Esophagus squamous epithelium (tissue), 5 donors: ENCODE measurements around the gene RIPK3. TPM values are rescaled to one million over a fixed set of nuclear protein-coding genes. Genes with fewer than 3 reads are reported as not detected.

Experiments used
- DNase-seq: peaks from one replicate; lab custom pipeline; 2025; lab: John Stamatoyannopoulos, UW
- H3K27ac ChIP-seq, 4 donors: fragments of 200-600 bp; sonication (generic); one replicate each; pipeline ENCODE4 v1.5.1; 2016 to 2019; ENCODE audit warnings: mild to moderate bottlenecking in 1 of 4
- H3K27me3 ChIP-seq, 4 donors: fragments of 200-600 bp; sonication (generic); 1 replicate in 3 of 4; 2 replicates in 1 of 4; pipeline versions ENCODE4 v1.5.1 to v1.6.0; 2017 to 2021; ENCODE audit warnings: antibody characterized with exemption in 1 of 4
- H3K36me3 ChIP-seq, 3 donors: fragments of 200-600 bp; sonication (generic); one replicate each; pipeline ENCODE4 v1.5.1; 2016 to 2019
- H3K4me1 ChIP-seq, 3 donors: fragments of 200-600 bp; sonication (generic); one replicate each; pipeline ENCODE4 v1.5.1; 2017 to 2019
- H3K4me3 ChIP-seq, 4 donors: fragments of 200-600 bp; sonication (generic); 1 replicate in 3 of 4; 2 replicates in 1 of 4; pipeline ENCODE4 v1.5.1; 2016 to 2019; ENCODE audit warnings: mild to moderate bottlenecking in 2 of 4, moderate library complexity in 1 of 4
- H3K9me3 ChIP-seq, 3 donors: fragments of 200-600 bp; sonication (generic); one replicate each; pipeline ENCODE4 v1.5.1; 2016 to 2019
- POLR2A ChIP-seq, 4 donors: fragments of 450-650 bp; IDR thresholded peaks; one replicate each; pipeline ENCODE4 v1.6.1; 2017; ENCODE audit warnings: antibody characterized with exemption in 4 of 4, mild to moderate bottlenecking in 4 of 4, moderate library complexity in 3 of 4
- WGBS, 2 donors: methylation state at CpG; one replicate each; pipeline ENCODE4 v1.1.5; 2018; 5-methylcytosine and 5-hydroxymethylcytosine counted together
- intact Hi-C: fragments of 100-400 bp; cut with DNase I; formaldehyde crosslinking; loops from one replicate; pipeline ENCODE4 v1.15.0; 2022
- total RNA-seq, 4 donors: library from RNA; depleted of rRNA; stranded (reverse); fragments of >200 nt; gene quantifications; one replicate each; pipeline ENCODE4 v1.1.0, GENCODE V29; 2016
- TF ChIP-seq, protein P1 (sequence below), 6 experiments: fragments of 450-650 bp in 4 of 6; fragments of 200-600 bp in 2 of 6; sonication (generic) in 2 of 6; IDR thresholded peaks; one replicate each; pipeline ENCODE4 v1.5.1; 2016 to 2019; ENCODE audit warnings: antibody characterized with exemption in 6 of 6, mild to moderate bottlenecking in 4 of 6, moderate library complexity in 4 of 6
- donor health status: DM: yes; HTN: yes; CAD: no.

The RIPK3 gene
- total RNA-seq, 4 donors from 2014 or later, result 10.3 to 21.4 (median 12.7) TPM

DNA sequence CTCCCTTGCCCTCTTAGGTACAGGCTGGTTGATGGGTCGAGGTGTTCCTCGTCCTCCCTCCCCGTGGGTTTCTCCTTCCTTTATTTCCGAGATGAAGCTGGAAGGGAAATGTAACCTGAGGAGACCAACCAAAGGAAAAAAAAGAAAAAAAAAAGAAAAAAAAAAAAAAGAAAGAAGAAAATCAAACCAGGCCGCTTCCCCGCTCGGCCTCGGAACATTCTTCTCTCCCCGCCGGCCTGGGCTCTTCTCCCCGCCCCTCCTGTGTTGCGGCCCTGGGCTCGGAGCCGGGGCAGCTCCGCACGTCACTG, 26.6 kb upstream of the RIPK3 start:
- TF ChIP-seq POLR2A (IDR thresholded peaks at IDR 0.05), result no peak
- TF ChIP-seq, protein P1, sequence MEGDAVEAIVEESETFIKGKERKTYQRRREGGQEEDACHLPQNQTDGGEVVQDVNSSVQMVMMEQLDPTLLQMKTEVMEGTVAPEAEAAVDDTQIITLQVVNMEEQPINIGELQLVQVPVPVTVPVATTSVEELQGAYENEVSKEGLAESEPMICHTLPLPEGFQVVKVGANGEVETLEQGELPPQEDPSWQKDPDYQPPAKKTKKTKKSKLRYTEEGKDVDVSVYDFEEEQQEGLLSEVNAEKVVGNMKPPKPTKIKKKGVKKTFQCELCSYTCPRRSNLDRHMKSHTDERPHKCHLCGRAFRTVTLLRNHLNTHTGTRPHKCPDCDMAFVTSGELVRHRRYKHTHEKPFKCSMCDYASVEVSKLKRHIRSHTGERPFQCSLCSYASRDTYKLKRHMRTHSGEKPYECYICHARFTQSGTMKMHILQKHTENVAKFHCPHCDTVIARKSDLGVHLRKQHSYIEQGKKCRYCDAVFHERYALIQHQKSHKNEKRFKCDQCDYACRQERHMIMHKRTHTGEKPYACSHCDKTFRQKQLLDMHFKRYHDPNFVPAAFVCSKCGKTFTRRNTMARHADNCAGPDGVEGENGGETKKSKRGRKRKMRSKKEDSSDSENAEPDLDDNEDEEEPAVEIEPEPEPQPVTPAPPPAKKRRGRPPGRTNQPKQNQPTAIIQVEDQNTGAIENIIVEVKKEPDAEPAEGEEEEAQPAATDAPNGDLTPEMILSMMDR (IDR thresholded peaks at IDR 0.05), result no peak
- intact Hi-C loops, result loop anchor here (5.0 kb wide), 1 partner anchor 66 kb away; no protein-coding TSS in a partner anchor
- WGBS, 2 donors, result 0% methylated on average over 1 to 6 of the region's 16 CpGs

GRCh38 chr14:24365600-24366412, 26.0 kb upstream of the RIPK3 start:
- Histone ChIP-seq H3K27ac (peak overlapping the region; percentile 81 to 96 (median 92)), H3K4me3 (peak overlapping the region; percentile 33 to 74 (median 62)), H3K27me3 (peaks cover 0 to 19% (median 0%) of the 10 kb centered on the region in 4 donors), H3K9me3 (no peaks in the 10 kb centered on the region), H3K36me3 (no peaks in the 10 kb centered on the region), H3K4me1 (peaks cover 24 to 61% (median 24%) of the 10 kb centered on the region in 3 donors)
- TF ChIP-seq, protein P1 (IDR thresholded peaks at IDR 0.05), result peak; percentile 77 to 95 (median 92)
- no peak for TF ChIP-seq POLR2A (IDR thresholded peaks at IDR 0.05)
- no peak for DNase-seq
- intact Hi-C loops, result loop anchor here (5.0 kb wide), 1 partner anchor 66 kb away; no protein-coding TSS in a partner anchor
- WGBS, 2 donors, result 5 to 6% methylated on average over 21 to 25 of the region's 28 CpGs

More for the DNA sequence above, 26.6 kb upstream of the RIPK3 start:
- Histone ChIP-seq H3K4me1 (peaks cover 24 to 67% (median 24%) of the 10 kb centered on the region in 3 donors), H3K36me3 (no peaks in the 10 kb centered on the region), H3K27me3 (peaks cover 0 to 19% (median 0%) of the 10 kb centered on the region in 4 donors), H3K9me3 (no peaks in the 10 kb centered on the region), H3K4me3 (peak overlapping the region; percentile 33 to 74 (median 62)), H3K27ac (peak overlapping the region; percentile 81 to 96 (median 92))
- DNase-seq, result no peak

DNA sequence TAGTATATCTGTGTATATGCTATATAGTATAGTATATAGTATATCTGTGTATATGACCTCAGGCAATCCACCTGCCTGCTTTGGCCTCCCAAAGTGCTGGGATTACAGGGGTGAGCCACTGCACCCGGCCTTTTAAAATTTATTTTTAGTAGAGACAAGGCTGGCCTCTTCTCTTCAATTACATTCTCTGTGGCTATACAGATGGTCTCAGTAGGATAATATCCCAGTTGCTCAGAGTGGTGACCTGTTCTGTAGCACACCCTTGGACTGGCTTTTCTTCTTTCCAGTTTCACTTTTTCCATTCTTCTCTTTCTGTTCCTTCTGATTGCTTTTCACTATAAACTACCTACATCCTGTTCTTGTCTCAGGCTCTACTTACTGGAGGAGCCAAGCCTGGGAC, 25.1 kb upstream of the RIPK3 start:
- TF ChIP-seq, protein P1 (IDR thresholded peaks at IDR 0.05), result no peak
- TF ChIP-seq POLR2A (IDR thresholded peaks at IDR 0.05), result no peak
- peak overlapping the region in 3 of 4 donors; percentile 90 to 96 (median 93) for H3K27ac ChIP-seq
- DNase-seq, result no peak
- no peak overlapping the region for H3K4me3 ChIP-seq
- no peaks in the 10 kb centered on the region for H3K36me3 ChIP-seq
- H3K4me1 ChIP-seq, result peaks cover 24 to 52% (median 24%) of the 10 kb centered on the region in 3 donors
- H3K27me3 ChIP-seq, result peaks cover 0 to 19% (median 0%) of the 10 kb centered on the region in 4 donors
- H3K9me3 ChIP-seq, result no peaks in the 10 kb centered on the region
- intact Hi-C loops, result loop anchor here (5.0 kb wide), 1 partner anchor 67 kb away; no protein-coding TSS in a partner anchor
- 55 to 57% methylated on average over 1 of the region's 1 CpG for WGBS, 2 donors

DNA sequence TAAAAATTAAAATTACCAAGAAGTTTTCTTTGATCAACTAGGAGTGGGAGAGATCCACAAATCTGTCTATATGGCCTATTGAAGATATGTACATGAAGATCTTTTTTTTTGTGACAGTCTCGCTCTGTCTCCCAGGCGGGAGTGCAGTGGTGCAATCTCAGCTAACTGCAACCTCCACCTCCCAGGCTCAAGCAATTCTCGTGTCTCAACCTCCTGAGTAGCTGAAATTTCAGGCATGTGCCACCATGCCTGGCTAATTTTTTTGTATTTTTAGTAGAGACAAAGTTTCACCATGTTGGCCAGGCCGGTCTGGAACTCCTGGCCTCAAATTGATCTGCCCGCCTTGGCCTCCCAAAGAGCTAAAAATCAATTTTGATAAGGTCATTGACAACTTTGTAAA, 23.6 kb upstream of the RIPK3 start:
- no peaks in the 10 kb centered on the region for H3K9me3 ChIP-seq
- peaks cover 17 to 37% (median 24%) of the 10 kb centered on the region in 3 donors for H3K4me1 ChIP-seq
- WGBS, 2 donors, result 81 to 87% methylated on average over 5 of the region's 5 CpGs
- DNase-seq, result no peak
- intact Hi-C loops, result no loop called here
- no peak overlapping the region for H3K4me3 ChIP-seq
- peaks cover 0 to 13% (median 0%) of the 10 kb centered on the region in 4 donors for H3K27me3 ChIP-seq
- TF ChIP-seq, protein P1 (IDR thresholded peaks at IDR 0.05), result no peak
- no peak for TF ChIP-seq POLR2A (IDR thresholded peaks at IDR 0.05)
- no peak overlapping the region for H3K27ac ChIP-seq
- H3K36me3 ChIP-seq, result no peaks in the 10 kb centered on the region
